GM21360 (cell line): Measurements from ENCODE around the gene NRBP1.
"Not testable (repeated sequence)": the region's sequence is repeated elsewhere in the genome, so short reads cannot be mapped to it uniquely, and the experiment has no call there.

Experiments used
- ATAC-seq: cut with Tn5 transposase; IDR thresholded peaks from one replicate; pipeline ENCODE4 v1.9.1; 2021; ENCODE audit warnings: mild to moderate bottlenecking, moderate library complexity; ENCODE audit not compliant: unreplicated experiment

Gene NRBP1

DNA sequence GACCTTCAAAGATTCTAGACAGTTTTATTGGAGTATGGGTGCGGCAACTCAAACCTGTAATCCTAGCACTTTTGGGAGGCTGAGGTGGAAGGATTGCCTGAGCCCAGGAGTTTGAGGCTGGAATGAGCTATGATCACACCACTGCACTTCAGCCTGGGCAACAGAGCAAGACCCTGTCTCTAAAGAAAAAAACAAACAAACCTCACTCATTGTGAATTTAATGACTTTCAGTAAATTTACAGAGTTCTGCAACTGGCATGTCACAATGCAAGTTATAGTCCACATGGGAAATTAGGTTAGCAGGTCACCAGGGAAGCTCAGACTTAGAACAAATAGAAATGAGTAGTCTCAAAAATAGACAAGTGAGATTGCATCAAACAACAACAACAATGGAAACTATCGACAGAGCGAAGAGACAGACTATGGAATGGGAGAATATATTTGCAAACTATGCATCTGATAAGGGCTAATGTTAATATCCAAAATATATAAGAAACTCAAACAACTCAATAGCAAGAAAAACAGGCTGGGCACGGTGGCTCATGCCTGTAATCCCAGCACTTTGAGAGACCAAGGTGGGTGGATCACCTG lies 6.7 kb upstream of the NRBP1 start:
- no peak for ATAC-seq

DNA sequence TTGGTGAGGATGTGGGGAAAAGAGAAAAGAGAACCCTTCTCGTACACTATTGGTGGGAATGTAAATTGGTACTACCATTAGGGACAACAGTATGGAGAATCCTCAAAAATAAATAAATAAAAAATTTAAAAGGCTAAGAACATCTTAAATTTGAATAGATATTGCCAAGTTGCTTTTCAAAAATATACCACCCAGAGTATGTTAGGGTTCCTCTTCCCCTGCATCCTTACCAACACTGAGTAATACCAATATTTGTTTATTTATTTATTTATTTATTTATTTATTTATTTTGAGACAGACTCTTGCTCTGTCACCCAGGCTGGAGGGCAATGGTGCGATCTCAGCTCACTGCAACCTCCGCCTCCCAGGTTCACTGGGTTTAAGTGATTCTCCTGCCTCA lies 5.5 kb upstream of the NRBP1 start:
- ATAC-seq = no peak

DNA sequence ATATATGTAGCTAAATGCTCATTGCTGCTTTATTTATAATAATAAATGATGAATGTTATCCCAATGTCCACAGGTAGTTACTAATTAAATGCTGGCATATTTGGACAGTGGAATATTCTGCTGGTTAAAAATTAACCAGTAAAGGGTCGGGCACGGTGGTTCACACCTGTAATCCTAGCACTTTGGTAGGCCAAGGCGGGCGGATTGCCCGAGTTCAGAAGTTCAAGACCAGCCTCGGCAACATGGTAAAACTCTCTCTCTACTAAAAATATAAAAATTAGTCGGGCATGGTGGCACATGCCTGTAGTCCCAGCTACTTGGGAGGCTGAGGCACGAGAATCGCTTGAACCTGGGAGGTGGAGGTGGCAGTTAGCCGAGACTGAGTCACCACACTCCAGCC lies 3.4 kb upstream of the NRBP1 start:
- not testable (repeated sequence) for ATAC-seq

DNA sequence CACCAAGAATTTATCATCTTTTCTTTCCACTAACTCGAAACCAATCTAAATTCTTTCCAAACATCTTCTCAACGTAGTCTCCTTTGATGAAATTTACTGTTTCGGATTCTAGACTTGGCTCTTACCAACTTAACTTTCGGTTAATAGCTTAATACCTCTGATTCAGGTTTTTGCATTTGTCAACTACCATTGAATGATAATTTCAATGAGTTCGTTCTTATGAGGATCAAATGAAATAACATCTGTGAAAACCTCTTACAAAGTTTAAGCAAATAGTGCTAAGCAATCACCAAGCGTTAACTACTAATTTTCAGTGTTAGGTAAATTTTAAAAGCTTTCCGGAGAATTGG lies 593 bp upstream of the NRBP1 start:
- ATAC-seq = no peak

DNA sequence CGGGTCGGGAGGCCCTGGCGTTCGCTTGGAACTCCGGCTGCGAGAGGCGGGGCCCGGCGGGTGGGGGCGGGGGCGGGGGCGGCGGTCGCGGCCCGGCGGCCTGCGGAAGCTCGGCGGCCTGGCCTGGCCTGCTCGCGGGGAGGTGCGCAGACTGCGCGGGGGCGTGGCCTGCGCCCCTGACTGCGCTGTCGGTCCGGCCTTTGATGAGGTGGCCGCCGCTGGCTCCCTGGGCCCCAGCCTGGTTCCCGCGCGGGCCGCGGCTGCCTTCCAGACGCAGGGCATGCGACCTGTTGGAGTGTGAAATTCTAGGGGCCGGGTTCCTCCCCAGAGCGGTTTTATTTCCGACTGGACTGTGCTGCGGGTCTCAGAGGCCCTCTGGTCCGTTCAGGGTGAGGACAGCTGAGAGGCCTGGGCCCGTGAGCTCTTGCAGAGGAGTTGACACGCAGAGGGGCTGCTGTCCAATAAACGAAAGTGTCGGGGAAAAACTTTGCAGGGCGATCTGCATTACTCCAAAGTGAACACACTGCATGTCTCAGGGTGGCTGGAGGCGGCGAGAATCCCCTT lies 629 bp downstream of the NRBP1 start:
- peak; percentile 61 for ATAC-seq

DNA sequence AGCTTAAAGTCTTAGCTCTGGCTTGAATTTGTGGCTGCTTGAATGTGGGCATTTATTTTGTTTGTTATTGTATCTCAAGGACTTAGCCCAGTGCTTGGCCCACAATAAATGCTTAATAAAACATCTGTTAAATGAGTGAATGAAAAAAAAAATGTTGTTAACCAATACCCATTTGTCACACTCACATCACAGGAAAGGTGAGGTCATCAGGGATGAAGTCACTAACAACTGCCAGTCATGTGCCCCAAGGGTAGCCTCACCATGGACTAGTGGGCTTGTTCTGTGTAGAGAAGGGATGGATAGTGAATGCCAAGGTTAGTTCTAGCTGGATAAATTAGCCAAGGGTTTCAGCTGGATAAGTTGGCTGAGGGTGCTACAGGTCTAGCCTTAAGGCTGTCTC lies 3.0 kb downstream of the NRBP1 start:
- ATAC-seq = no peak

DNA sequence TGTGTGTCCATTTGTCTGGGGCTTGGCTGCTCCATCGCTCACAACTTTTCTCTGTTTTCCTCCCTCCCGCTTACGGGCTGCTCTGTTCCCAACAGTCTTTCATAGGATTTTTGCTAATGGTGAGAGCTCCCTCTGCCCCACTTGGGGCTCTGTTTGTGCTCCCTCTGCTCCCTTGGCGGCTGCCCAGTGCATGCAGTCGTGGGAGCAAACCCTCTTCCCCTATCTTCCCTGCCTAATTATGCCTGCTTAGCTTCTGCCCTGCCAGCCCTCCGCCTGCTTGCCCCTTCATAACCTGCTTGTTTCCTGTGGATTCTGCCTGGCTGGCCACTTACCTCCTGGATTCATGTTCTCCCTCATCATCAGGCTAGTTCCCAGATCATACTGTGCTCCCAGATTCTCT lies 7.2 kb downstream of the NRBP1 start:
- ATAC-seq = no peak

DNA sequence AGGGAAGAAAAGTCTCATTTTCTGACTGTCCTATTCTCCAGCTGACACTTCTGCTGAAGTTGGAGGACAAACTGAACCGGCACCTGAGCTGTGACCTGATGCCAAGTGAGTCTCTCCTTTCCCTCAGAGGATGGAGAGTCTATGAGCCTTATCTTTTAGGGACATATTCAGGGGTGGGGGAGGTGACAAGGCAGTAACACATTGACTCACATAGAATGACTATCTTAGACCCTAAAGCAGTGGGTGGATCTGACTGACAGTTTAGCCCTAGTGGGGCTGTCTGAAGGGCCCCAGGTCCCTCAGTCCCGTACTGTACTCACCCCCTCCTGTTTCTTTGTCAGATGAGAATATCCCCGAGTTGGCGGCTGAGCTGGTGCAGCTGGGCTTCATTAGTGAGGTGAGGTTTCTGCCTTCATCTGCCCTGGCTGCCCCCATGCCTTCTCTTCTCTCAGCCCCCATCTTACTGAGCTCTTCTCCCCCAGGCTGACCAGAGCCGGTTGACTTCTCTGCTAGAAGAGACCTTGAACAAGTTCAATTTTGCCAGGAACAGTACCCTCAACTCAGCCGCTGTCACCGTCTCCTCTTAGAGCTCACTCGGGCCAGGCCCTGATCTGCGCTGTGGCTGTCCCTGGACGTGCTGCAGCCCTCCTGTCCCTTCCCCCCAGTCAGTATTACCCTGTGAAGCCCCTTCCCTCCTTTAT lies 12.9 kb downstream of the NRBP1 start:
- no peak for ATAC-seq

DNA sequence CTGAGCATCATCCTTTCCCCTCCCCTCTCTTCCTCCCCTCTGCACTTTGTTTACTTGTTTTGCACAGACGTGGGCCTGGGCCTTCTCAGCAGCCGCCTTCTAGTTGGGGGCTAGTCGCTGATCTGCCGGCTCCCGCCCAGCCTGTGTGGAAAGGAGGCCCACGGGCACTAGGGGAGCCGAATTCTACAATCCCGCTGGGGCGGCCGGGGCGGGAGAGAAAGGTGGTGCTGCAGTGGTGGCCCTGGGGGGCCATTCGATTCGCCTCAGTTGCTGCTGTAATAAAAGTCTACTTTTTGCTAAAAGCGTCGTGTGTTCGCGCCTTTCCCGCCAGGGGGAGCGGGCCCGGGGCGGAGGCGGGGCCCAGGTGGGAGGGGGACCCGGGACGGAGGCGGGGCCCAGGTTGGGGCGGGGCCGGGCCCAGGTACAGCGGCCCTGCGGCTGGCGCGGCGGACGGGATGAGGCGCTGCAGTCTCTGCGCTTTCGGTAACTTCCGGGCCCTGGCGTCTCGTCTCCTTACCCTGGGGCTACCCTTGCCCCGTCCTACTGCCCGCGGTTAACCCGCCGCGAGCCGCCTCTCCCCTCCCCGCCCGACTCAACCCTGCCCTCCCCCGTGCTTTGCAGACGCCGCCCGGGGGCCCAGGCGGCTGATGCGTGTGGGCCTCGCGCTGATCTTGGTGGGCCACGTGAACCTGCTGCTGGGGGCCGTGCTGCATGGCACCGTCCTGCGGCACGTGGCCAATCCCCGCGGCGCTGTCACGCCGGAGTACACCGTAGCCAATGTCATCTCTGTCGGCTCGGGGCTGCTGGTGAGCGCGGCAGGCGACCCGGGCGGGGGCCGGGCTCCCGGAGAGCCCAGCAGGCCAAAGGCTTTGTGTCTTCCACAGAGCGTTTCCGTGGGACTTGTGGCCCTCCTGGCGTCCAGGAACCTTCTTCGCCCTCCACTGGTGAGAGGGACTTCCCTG lies 13.8 kb downstream of the NRBP1 start, which contains the start of gene KRTCAP3:
TSS of gene KRTCAP3 (plus strand) at position 424 of the 962 bp plus-strand sequence. CDS start at position 456, 32 bp downstream.
- ATAC-seq = no peak

DNA sequence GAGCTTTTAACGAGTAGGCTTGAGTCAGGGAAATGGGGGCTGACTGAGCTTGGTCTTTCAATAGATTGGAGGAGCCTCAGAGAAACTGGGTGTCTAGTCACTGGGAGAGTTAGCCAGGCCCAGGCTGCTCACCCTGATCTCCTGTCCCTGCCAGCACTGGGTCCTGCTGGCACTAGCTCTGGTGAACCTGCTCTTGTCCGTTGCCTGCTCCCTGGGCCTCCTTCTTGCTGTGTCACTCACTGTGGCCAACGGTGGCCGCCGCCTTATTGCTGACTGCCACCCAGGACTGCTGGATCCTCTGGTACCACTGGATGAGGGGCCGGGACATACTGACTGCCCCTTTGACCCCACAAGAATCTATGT lies 14.5 kb downstream of the NRBP1 start:
- ATAC-seq = no peak

DNA sequence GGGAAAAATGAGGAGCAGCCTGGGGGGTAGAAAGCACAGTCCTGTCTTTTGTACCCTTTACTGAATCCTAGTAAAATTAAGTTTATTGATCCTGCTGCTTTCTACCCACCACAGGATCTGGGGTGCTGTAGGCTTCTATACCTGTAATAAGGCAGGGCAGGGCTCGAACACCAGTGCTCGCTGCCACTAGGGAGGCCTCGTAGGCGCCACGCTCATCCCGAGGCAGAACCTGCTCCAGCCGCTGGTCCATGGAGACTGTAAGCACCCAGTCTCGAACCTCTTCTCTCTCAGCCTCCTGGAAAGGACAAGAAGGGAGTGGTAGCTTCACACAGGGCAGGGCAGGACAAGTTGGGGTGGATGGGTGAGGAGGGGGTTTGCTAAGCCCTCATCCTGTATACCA lies 16.7 kb downstream of the NRBP1 start:
- ATAC-seq = no peak

DNA sequence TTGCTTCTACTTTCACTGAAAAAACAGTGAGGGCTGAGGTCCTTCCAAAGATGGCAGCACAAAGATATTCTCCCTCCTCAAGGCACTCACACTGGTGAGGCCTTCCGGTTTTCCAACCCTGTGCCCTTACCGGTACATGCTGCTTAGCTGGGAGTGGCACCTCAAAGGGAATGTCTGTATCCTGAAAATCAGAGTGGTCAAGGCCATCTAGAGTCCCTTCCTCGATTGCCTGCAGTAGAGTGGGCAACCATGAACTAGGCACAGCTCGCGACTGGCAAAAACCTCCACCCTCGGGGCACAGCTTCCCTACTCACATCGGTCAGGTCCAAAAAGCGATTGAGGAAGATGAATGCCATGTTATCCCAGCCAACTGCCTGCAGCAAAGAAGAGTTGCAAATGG lies 17.2 kb downstream of the NRBP1 start:
- ATAC-seq = no peak

DNA sequence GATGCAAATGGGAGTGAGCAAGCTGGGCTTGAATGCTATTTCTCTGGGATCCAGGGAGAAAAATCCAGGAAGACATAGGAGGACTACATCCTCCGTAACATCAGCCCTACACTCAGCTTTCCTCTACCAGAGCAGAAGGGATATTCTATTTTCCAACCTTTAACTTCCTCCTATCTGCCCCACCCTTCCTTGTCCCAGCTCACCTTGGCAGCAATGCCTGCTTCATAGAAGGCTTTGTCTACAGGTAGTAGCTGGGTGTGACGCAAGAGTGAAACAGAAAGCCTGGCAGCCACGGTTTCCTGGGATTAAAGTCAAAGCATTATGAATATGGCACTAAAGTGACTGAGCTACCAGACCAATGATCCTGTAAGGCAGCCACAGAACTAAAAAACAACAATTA lies 17.6 kb downstream of the NRBP1 start:
- ATAC-seq = no peak

DNA sequence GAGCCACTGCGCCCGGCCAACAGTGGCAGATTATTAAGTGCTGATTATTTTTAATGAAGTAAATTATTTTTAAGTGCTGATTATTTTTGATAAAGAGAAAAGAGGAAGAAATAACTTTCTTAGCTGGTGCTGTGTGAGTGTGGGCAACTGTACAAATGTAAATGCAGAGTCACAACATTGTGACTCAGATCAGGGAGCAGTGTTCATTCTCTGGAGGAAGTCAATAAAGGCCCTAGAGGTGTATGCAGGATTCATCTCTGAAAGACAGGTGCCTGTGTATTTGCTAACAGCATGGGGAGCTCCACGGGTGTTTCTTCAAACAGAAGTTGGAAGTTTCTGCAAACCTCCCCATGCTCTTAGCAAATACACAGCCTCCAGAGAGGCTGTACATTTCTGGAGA lies 19.9 kb downstream of the NRBP1 start:
- no peak for ATAC-seq

DNA sequence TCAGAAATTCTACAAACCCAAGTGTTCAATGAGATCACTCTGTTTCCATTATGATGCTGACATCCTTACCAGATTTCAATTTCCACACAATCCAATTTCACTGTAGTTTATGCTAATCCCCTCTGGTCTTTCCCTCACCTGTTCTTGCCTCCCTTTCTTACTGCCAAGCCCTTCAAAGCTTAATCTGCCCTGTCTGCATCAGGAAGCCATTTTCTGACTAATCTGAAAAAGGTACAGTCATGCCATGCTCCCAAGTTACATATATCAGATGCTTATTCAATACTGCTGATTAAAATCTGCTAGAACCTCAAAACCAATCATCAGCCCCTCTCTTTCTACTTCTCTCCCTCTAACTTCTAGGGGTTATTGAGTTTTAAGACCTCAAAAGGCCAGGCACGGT lies 22.7 kb downstream of the NRBP1 start:
- no peak for ATAC-seq

DNA sequence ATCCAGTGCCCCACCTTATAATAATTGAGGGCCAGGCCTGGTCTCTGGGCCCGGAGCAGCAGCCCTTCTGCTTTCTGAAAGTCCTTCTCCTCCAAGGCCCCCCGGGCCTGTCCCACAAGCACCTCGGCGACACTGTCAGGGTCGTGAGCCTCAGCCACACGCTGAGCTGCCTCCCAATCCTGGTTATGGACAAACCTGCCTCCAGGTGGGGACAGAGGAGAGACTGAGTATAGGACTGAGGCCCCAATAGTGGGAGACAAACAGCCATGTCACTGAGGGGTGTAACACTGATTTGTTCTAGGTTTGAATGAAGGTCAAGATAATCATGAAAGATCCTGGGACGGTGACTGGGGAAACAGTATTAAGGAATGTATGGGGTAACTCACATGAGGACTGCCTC lies 25.5 kb downstream of the NRBP1 start:
- ATAC-seq = no peak

DNA sequence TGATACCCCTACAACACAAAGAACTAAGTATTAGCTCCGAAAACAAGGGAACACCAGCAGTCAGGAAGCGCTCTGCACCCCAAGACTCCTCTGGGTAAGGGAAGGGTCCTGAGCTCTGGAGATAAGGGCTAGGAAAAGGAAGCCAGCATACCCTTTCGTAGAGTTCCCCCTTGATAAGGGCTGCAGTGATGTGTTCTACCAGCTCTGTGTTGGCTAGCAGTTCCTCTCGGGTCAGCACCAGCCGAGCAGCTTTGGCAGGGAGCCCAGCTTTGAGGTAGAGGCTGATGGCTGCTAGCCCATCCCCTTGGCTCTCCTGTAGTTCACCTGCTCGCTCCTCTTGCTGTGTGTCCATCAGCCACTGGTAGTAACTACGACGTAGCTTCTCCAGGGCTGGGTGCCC lies 32.7 kb downstream of the NRBP1 start:
- no peak for ATAC-seq

DNA sequence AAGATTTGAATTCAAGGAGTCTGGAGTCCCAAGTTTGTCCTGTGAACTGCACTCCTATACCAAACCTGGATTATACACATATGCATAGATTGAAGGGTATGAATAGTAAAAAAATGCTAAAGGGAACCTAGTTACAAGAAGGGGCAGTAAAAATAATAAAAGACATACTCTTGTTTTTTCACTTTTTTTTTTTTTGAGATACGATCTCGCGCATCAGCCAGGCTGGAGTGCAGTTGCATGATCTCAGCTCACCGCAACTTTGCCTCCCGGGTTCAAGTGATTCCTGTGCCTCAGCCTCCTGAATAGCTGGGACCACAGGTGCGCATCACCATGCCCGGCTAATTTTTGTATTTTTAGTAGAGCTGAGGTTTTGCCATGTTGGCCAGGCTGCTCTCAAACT lies 36.0 kb downstream of the NRBP1 start:
- ATAC-seq = no peak

DNA sequence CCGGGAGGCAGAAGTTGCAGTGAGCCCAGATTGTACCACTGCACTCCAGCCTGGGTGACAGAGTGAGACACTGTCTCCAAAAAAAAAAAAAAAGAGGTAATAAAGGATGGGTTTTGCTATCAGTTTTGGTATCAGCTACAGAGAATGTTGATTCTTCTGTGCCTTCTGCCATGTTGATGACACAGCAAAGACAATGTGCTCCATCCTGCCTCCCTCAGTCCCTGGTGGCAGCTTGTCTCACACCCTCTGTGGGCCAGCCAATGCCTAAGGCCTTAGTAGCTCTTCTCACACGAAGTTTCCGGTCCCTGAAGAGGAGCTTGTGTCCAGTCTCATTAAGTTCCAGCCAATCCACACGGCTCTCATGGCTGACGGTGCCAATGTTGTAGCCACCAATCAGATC lies 43.5 kb downstream of the NRBP1 start:
- ATAC-seq = no peak

DNA sequence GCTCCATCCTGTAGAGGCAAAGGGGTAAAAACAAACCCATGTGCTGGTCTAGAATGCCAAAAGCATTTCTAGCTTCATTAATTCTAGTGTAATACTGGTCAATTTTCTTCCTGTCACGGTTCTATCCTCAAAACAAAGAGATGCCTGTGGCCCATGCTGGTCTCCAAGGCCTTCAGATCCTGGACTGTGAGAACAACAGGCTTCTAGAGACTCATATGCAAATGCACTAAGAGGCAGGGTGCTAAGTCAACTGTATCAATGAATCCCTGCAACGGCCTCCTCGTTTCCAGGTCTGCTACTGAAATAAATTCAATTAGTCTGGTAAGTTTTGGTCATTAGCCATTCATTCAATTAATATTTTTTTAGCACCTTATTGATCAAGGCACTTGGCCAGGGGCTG lies 57.1 kb downstream of the NRBP1 start:
- ATAC-seq = no peak

DNA sequence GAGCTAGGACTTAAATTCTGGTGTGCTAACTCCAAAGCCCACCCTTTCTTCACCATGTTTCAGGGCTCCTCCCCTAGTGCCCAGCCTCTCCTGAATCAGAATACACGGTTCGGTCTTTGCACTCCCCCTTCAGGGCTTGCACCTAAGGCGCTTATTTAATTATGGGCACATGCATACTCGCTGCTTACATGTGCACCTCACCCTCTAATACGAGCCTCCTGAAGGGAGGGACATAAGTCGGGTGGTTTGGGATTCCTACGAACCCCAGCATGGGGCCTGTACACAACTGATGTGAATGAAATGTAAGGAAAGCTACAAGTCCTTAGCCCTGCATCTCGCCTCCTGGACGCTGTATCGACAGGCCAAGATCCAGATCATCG lies 60.7 kb downstream of the NRBP1 start:
- ATAC-seq = no peak
